HCT116 (cell line): ENCODE measurements around the gene CSTF3. TPM values are rescaled to one million over a fixed set of nuclear protein-coding genes. Genes with fewer than 3 reads are reported as not detected.

Experiments
- ATAC-seq: fragments of 200-7000 bp; cut with Tn5 transposase; 2 replicates; pipeline ENCODE4 v1.9.1; 2020; ENCODE audit warnings: mild to moderate bottlenecking, moderate library complexity
- BruUV-seq: library from RNA; stranded (reverse); fragments of 400-500 nt; replicated peaks from 2 replicates; lab custom pipeline; 2021; lab: Mats Ljungman, UMichigan
- CTCF ChIA-PET: fragments of 300-600 bp; sonication (Branson Sonifier 250); formaldehyde crosslinking; loops from one replicate; lab custom pipeline; 2021; ENCODE audit warnings: antibody characterized with exemption; lab: Charles Lee
- POLR2A ChIA-PET: fragments of 300-600, 350-600 bp; sonication (Branson Sonifier 250); formaldehyde crosslinking; loops from one replicate; lab custom pipeline; 2021; ENCODE audit warnings: antibody characterized with exemption; lab: Charles Lee
- RAD21 ChIA-PET, 2 experiments: fragments of 300-600 bp; sonication (Branson Sonifier 250); formaldehyde crosslinking; loops; one replicate each; lab custom pipeline; 2023; ENCODE audit warnings: low total read pairs in 2 of 2; ENCODE audit not compliant: uncharacterized antibody in 2 of 2, unreplicated experiment in 2 of 2, low non-redundant PET in 1 of 2; lab: Charles Lee
- DNase-seq: peaks from one replicate; pipeline ENCODE4 v3.0.0-alpha.2; 2010; ENCODE audit warnings: low read depth, low spot score
- H2AFZ ChIP-seq: fragments of 200-600 bp; shearing (Covaris generic), sonication (generic); 2 replicates; pipeline ENCODE4 v1.6.1; 2017; ENCODE audit warnings: low read depth, mixed run types, mixed read lengths, antibody characterized with exemption, low read length; ENCODE audit not compliant: poor library complexity, severe bottlenecking
- H3K27ac ChIP-seq: 2 replicates; pipeline ENCODE4 v1.5.1; 2012; ENCODE audit warnings: low read depth, low read length
- H3K27me3 ChIP-seq: fragments of 200-600 bp; sonication (generic); 2 replicates; pipeline ENCODE4 v1.6.1; 2016; ENCODE audit warnings: mixed run types, low read length, mixed read lengths; ENCODE audit not compliant: insufficient read depth
- H3K36me3 ChIP-seq, 2 experiments: fragments of 200-500 bp in 1 of 2; fragments of 200-600 bp in 1 of 2; sonication (Bioruptor generic) in 1 of 2; sonication (generic) in 1 of 2; 2 replicates each; pipeline versions ENCODE4 v1.5.1 to v1.6.1; 2014 to 2016; ENCODE audit warnings: low read length in 2 of 2, inconsistent platforms in 1 of 2, mixed read lengths in 1 of 2, mixed run types in 1 of 2; ENCODE audit not compliant: insufficient read depth in 2 of 2, control insufficient read depth in 1 of 2
- H3K4me1 ChIP-seq, 2 experiments: fragments of 200-600 bp in 1 of 2; sonication (generic) in 1 of 2; 2 replicates each; pipeline versions ENCODE4 v1.5.1 to v1.6.1; 2012 to 2017; ENCODE audit warnings: low read length in 2 of 2, inconsistent platforms in 1 of 2, mild to moderate bottlenecking in 1 of 2, mixed read lengths in 1 of 2, mixed run types in 1 of 2, moderate library complexity in 1 of 2; ENCODE audit not compliant: insufficient read depth in 2 of 2, control insufficient read depth in 1 of 2
- H3K4me2 ChIP-seq: fragments of 200-600 bp; sonication (generic); 2 replicates; pipeline ENCODE4 v1.6.1; 2017; ENCODE audit warnings: mixed run types, low read length, mixed read lengths
- H3K4me3 ChIP-seq, 2 experiments: fragments of 200-600 bp in 1 of 2; sonication (generic) in 1 of 2; replicated peaks in 1 of 2; 2 replicates each; pipeline ENCODE4 v1.5.1; 2011 to 2016; ENCODE audit warnings: low read length in 2 of 2, control low read depth in 1 of 2, low read depth in 1 of 2, mild to moderate bottlenecking in 1 of 2, mixed read lengths in 1 of 2, mixed run types in 1 of 2
- H3K79me2 ChIP-seq: fragments of 200-600 bp; sonication (generic); 2 replicates; pipeline ENCODE4 v1.6.1; 2017; ENCODE audit warnings: mild to moderate bottlenecking, mixed run types, low read length, moderate library complexity, mixed read lengths; ENCODE audit not compliant: insufficient read depth
- H3K9ac ChIP-seq: fragments of 200-600 bp; sonication (generic); 2 replicates; pipeline ENCODE4 v1.6.1; 2016; ENCODE audit warnings: low read length, mixed read lengths
- H3K9me2 ChIP-seq: fragments of 200-600 bp; sonication (generic), shearing (Covaris generic); 2 replicates; pipeline ENCODE4 v1.6.1; 2017; ENCODE audit warnings: mixed run types, mild to moderate bottlenecking, moderate library complexity; ENCODE audit not compliant: insufficient read depth
- H3K9me3 ChIP-seq, 2 experiments: fragments of 200-500 bp in 1 of 2; fragments of 200-600 bp in 1 of 2; sonication (Bioruptor generic) in 1 of 2; sonication (generic) in 1 of 2; 2 replicates each; pipeline ENCODE4 v1.6.1; 2014 to 2017; ENCODE audit warnings: low read length in 2 of 2, mixed read lengths in 2 of 2, inconsistent platforms in 1 of 2, low read depth in 1 of 2, mild to moderate bottlenecking in 1 of 2, mixed run types in 1 of 2, moderate library complexity in 1 of 2; ENCODE audit not compliant: control insufficient read depth in 1 of 2, insufficient read depth in 1 of 2
- H4K20me1 ChIP-seq: fragments of 200-600 bp; sonication (generic), shearing (Covaris generic); 2 replicates; pipeline ENCODE4 v1.6.1; 2017; ENCODE audit warnings: mixed run types, mild to moderate bottlenecking, moderate library complexity; ENCODE audit not compliant: insufficient read depth
- CBX3 ChIP-seq: IDR thresholded peaks from 2 replicates; pipeline ENCODE4 v1.6.1; 2012; ENCODE audit warnings: low read depth
- CEBPB ChIP-seq: IDR thresholded peaks from 2 replicates; pipeline ENCODE4 v1.6.1; 2012; ENCODE audit warnings: low read depth
- EGR1 ChIP-seq: IDR thresholded peaks from 2 replicates; pipeline ENCODE4 v1.6.1; 2012; ENCODE audit warnings: low read depth
- ELF1 ChIP-seq: IDR thresholded peaks from 2 replicates; pipeline ENCODE4 v1.6.1; 2012; ENCODE audit warnings: low read depth, borderline replicate concordance
- EZH2 ChIP-seq: fragments of 200-600 bp; sonication (generic); IDR thresholded peaks from 2 replicates; pipeline ENCODE4 v1.6.1; 2017; ENCODE audit warnings: antibody characterized with exemption, mixed run types
- EZH2phosphoT487 ChIP-seq: fragments of 200-600 bp; IDR thresholded peaks from 2 replicates; pipeline ENCODE4 v1.6.1; 2018; ENCODE audit warnings: antibody characterized with exemption, borderline replicate concordance
- FOSL1 ChIP-seq: IDR thresholded peaks from 2 replicates; pipeline ENCODE4 v1.6.1; 2012; ENCODE audit warnings: low read depth
- JUND ChIP-seq: IDR thresholded peaks from 2 replicates; pipeline ENCODE4 v1.6.1; 2012
- POLR2A ChIP-seq: IDR thresholded peaks from 2 replicates; pipeline ENCODE4 v1.7.0; 2011; ENCODE audit warnings: borderline replicate concordance; ENCODE audit not compliant: insufficient read depth, insufficient read length; ENCODE audit errors: extremely low read depth
- POLR2AphosphoS5 ChIP-seq: IDR thresholded peaks from 2 replicates; pipeline ENCODE4 v1.6.1; 2011; ENCODE audit warnings: mild to moderate bottlenecking, low read depth, low read length, moderate library complexity
- RAD21 ChIP-seq: IDR thresholded peaks from 2 replicates; pipeline ENCODE4 v1.6.1; 2012; ENCODE audit warnings: low read depth, mild to moderate bottlenecking
- SIN3A ChIP-seq: IDR thresholded peaks from 2 replicates; pipeline ENCODE4 v1.6.1; 2012; ENCODE audit warnings: low read depth
- SP1 ChIP-seq: IDR thresholded peaks from 2 replicates; pipeline ENCODE4 v1.6.1; 2012; ENCODE audit warnings: low read depth
- SRF ChIP-seq: IDR thresholded peaks from 2 replicates; pipeline ENCODE4 v1.6.1; 2012; ENCODE audit warnings: low read depth
- YY1 ChIP-seq: IDR thresholded peaks from 2 replicates; pipeline ENCODE4 v1.6.1; 2011; ENCODE audit warnings: low read length, low read depth, moderate library complexity, mild to moderate bottlenecking; ENCODE audit not compliant: insufficient replicate concordance; ENCODE audit errors: extremely low read depth
- ZBTB33 ChIP-seq: IDR thresholded peaks from 2 replicates; pipeline ENCODE4 v1.6.1; 2011; ENCODE audit warnings: mild to moderate bottlenecking, low read length, moderate library complexity; ENCODE audit not compliant: insufficient replicate concordance; ENCODE audit errors: extremely low read depth
- ZFX ChIP-seq: fragments of 450-650 bp; IDR thresholded peaks from 2 replicates; pipeline ENCODE4 v1.6.1; 2017
- intact Hi-C: fragments of 100-400 bp; cut with micrococcal nuclease; formaldehyde crosslinking; loops from 2 replicates; pipeline ENCODE4 v1.10.0; 2022
- total RNA-seq: library from RNA; stranded (reverse); gene quantifications from one replicate; pipeline ENCODE4 v1.2.1, GENCODE V29; 2021; ENCODE audit not compliant: unreplicated experiment
- TF ChIP-seq, protein P1 (sequence below): IDR thresholded peaks from 2 replicates; pipeline ENCODE4 v1.6.1; 2012

The CSTF3 gene
- total RNA-seq, 1 experiment from 2014 or later: 39.3 TPM

DNA sequence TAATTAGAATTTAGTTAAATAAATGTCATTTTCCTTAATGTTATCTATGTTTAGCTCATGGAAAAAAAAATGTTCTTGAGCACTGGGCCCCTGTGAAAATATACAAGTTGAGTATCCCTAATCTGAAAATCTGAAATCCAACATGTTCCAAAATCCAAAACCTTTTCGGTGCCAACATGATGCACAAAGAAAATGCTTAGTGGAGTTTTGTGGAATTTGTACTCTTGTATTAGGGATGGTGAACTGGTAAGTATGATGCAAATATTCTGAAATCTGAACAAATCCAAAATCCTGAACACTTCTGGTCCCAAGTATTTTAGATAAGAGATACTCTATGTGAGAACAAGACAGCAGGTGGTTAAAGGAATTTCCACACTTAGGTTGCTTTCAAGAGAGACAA lies 77.4 kb downstream of the CSTF3 start:
- H3K36me3 ChIP-seq: peaks cover 15 to 21% of the 10 kb centered on the region in 2 experiments
- no peaks in the 10 kb centered on the region for H3K79me2 ChIP-seq
- H4K20me1 ChIP-seq: no peaks in the 10 kb centered on the region
- no peaks in the 10 kb centered on the region for H3K9me3 ChIP-seq
- no peak overlapping the region for H2AFZ ChIP-seq
- H3K27me3 ChIP-seq: no peaks in the 10 kb centered on the region
- DNase-seq (no peak), ATAC-seq (no peak)
- intact Hi-C loops: no loop called here
- TF ChIP-seq ELF1 (no peak), EGR1 (no peak), YY1 (no peak), CEBPB (no peak), POLR2AphosphoS5 (no peak), ZBTB33 (no peak), EZH2phosphoT487 (no peak)
- RAD21 ChIA-PET: no interaction called here
- BruUV-seq: no TSS peak
- H3K4me3 ChIP-seq: no peak overlapping the region
- CTCF ChIA-PET: no interaction called here
- H3K4me1 ChIP-seq: no peaks in the 10 kb centered on the region
- POLR2A ChIA-PET: no interaction called here
- no peak overlapping the region for H3K9ac ChIP-seq
- no peaks in the 10 kb centered on the region for H3K9me2 ChIP-seq
- no peak overlapping the region for H3K4me2 ChIP-seq
- no peak overlapping the region for H3K27ac ChIP-seq

DNA sequence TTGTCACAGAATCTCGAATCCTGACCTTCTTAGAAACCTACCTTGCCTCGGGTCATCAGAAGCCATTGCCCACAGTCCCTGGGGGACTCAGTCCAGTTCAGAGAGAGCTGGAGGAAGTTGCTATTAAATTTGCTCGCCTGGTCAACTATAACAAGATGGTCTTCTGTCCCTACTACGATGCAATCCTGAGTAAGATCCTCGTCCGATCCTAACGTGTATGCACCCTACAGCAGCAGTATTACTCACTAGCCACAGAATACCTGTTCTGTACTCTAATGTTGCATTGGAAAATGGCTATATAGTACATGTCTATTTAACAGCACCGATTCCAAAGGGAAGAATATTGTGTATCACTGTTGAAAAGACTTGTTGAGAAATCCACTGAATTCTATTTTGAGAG lies 88.8 kb downstream of the CSTF3 start:
- no peak overlapping the region for H3K4me2 ChIP-seq
- no peaks in the 10 kb centered on the region for H3K9me3 ChIP-seq
- H3K79me2 ChIP-seq: no peaks in the 10 kb centered on the region
- CTCF ChIA-PET: no interaction called here
- intact Hi-C loops: no loop called here
- H3K27ac ChIP-seq: no peak overlapping the region
- POLR2A ChIA-PET: no interaction called here
- H3K9me2 ChIP-seq: no peaks in the 10 kb centered on the region
- RAD21 ChIA-PET: no interaction called here
- no peaks in the 10 kb centered on the region for H4K20me1 ChIP-seq
- ATAC-seq (no peak), DNase-seq (peak; percentile 8)
- H3K9ac ChIP-seq: no peak overlapping the region
- TF ChIP-seq ELF1: no peak
- no peak for TF ChIP-seq RAD21
- TF ChIP-seq SP1: no peak
- no peak for TF ChIP-seq SIN3A
- TF ChIP-seq EGR1: no peak
- no peak for TF ChIP-seq POLR2A
- TF ChIP-seq YY1: no peak
- TF ChIP-seq EZH2phosphoT487: no peak
- no peak for TF ChIP-seq SRF
- TF ChIP-seq, protein P1, sequence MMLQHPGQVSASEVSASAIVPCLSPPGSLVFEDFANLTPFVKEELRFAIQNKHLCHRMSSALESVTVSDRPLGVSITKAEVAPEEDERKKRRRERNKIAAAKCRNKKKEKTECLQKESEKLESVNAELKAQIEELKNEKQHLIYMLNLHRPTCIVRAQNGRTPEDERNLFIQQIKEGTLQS: no peak
- TF ChIP-seq CEBPB: no peak
- TF ChIP-seq JUND: no peak
- TF ChIP-seq POLR2AphosphoS5: no peak
- no peak for TF ChIP-seq FOSL1
- no peak for TF ChIP-seq ZFX
- TF ChIP-seq CBX3: no peak
- no peak for TF ChIP-seq EZH2
- TF ChIP-seq, all 23 proteins: peak for 0
- no peaks in the 10 kb centered on the region; a peak in 1 of 4 replicates for H3K36me3 ChIP-seq
- H3K4me3 ChIP-seq: no peak overlapping the region
- H3K4me1 ChIP-seq: no peaks in the 10 kb centered on the region
- H3K27me3 ChIP-seq: no peaks in the 10 kb centered on the region
- no TSS peak for BruUV-seq
- H2AFZ ChIP-seq: no peak overlapping the region
